HCEC 1CT (cell line): Measurements from ENCODE around the gene BDKRB1.

Source experiments
- DNase-seq: peaks from one replicate; pipeline ENCODE4 v3.0.0-alpha.2; 2017

BDKRB1 gene

GRCh38 chr14:96255501-96256366 is at the start of gene BDKRB1:
BDKRB1 (plus strand) TSS chr14:96256210; CDS start chr14:96263683, 7,473 bp downstream.
- peak; percentile 98 for DNase-seq

- DNase-seq = no peak
These were observed 49.5 kb upstream of the BDKRB1 start for GRCh38 chr14:96206461-96206860.

- DNase-seq = no peak
These were observed 48.3 kb upstream of the BDKRB1 start for GRCh38 chr14:96207686-96208085.

GRCh38 chr14:96208739-96209138 is 47.3 kb upstream of the BDKRB1 start:
- no peak for DNase-seq

- peak; percentile 46 for DNase-seq
These were observed 43.9 kb upstream of the BDKRB1 start for GRCh38 chr14:96212140-96212539.

- no peak for DNase-seq
These were observed 43.1 kb upstream of the BDKRB1 start for GRCh38 chr14:96212896-96213295.

- DNase-seq = no peak
These were observed 42.0 kb upstream of the BDKRB1 start for GRCh38 chr14:96213871-96214465.

- no peak for DNase-seq
These were observed 41.2 kb upstream of the BDKRB1 start for GRCh38 chr14:96214793-96215192.

GRCh38 chr14:96215452-96216244 is 40.4 kb upstream of the BDKRB1 start:
- no peak for DNase-seq

GRCh38 chr14:96216627-96217026 is 39.4 kb upstream of the BDKRB1 start:
- no peak for DNase-seq

GRCh38 chr14:96217376-96217913 is 38.6 kb upstream of the BDKRB1 start:
- DNase-seq = no peak

- no peak for DNase-seq
These were observed 34.8 kb upstream of the BDKRB1 start for GRCh38 chr14:96221109-96221650.

GRCh38 chr14:96221841-96222240 is 34.2 kb upstream of the BDKRB1 start:
- no peak for DNase-seq

GRCh38 chr14:96224480-96225096 is 31.4 kb upstream of the BDKRB1 start:
- no peak for DNase-seq

- DNase-seq = no peak
These were observed 30.8 kb upstream of the BDKRB1 start for GRCh38 chr14:96225213-96225612.

GRCh38 chr14:96225745-96226151 is 30.3 kb upstream of the BDKRB1 start:
- DNase-seq = peak; percentile 57

- no peak for DNase-seq
These were observed 28.6 kb upstream of the BDKRB1 start for GRCh38 chr14:96227428-96227827.

- DNase-seq = no peak
These were observed 26.7 kb upstream of the BDKRB1 start for GRCh38 chr14:96229315-96229714.

- no peak for DNase-seq
These were observed 25.0 kb upstream of the BDKRB1 start for GRCh38 chr14:96231056-96231455.

- no peak for DNase-seq
These were observed 24.4 kb upstream of the BDKRB1 start for GRCh38 chr14:96231526-96232130.

GRCh38 chr14:96232506-96232905 is 23.5 kb upstream of the BDKRB1 start:
- no peak for DNase-seq

- no peak for DNase-seq
These were observed 22.3 kb upstream of the BDKRB1 start for GRCh38 chr14:96233661-96234060.
